Measurements from ENCODE around the gene JHY.
A peak's percentile ranks its signal among the peaks of the same experiment; 100 is the strongest.

Gene JHY

DNA sequence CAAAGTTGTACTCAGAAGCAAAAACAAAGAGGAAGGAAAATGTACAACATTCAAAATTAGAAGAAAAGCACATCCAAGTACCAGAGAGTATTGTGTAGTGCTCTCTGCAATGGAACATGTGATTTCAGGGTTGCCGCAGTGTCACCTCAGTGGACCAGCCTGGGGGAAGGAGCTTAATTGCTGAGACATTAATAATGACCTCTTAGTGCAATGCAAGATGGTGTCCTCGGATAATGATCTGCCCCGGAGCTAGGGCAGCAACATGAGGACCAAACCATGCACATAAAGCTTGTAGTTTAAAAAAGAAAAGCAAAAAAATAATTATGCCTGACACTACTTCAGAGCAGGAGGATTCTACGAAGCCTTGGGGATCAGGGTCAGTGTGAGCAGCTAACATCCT lies 11.3 kb upstream of the JHY start:
- no peak for DNase-seq (ENCODE audit: low read depth in 2 of 2)

DNA sequence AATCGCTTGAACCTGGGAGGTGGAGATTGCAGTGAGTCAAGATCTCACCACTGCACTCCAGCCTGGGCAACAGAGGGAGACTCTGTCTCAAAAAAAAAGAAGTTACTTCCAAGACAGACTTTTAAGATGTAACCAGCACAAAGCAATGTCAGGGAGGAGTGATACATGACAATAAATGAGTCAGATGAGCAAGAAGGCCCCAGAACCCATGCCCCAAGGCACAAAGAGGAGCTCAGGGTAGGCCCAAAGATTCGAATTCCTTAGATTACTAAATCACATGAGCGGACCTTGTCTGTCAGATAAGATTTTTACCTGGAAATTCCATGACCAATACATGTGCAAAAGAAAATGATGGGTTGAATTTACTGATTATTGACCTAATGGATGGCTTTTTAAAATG lies 10.5 kb upstream of the JHY start:
- DNase-seq (ENCODE audit: low read depth in 2 of 2) = no peak

GRCh38 chr11:122874991-122875390 lies 7.6 kb upstream of the JHY start:
- DNase-seq (ENCODE audit: low read depth in 2 of 2) = no peak

- no peak for DNase-seq (ENCODE audit: low read depth in 2 of 2)
These were observed 4.8 kb upstream of the JHY start for GRCh38 chr11:122877732-122878131.

DNA sequence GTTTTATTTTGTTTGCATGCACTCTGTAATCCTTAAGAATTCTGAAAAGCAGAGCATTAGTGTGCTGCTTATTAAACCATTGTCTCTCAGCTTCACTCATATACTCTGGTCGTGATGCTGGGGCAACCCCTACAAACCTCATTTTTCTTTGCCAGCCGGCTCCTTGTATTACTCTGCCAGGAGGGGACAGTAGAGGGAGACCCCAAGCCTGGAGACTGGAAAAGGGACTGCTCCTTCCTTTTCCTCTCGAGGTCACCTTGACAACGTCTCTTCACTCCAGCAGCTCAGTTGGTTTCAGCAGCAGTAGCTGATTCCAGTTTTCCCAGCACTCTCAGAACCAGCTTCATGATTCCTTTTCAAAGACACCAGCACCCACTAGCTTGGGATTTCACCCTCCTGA lies 2.8 kb upstream of the JHY start:
- no peak for DNase-seq (ENCODE audit: low read depth in 2 of 2)

DNA sequence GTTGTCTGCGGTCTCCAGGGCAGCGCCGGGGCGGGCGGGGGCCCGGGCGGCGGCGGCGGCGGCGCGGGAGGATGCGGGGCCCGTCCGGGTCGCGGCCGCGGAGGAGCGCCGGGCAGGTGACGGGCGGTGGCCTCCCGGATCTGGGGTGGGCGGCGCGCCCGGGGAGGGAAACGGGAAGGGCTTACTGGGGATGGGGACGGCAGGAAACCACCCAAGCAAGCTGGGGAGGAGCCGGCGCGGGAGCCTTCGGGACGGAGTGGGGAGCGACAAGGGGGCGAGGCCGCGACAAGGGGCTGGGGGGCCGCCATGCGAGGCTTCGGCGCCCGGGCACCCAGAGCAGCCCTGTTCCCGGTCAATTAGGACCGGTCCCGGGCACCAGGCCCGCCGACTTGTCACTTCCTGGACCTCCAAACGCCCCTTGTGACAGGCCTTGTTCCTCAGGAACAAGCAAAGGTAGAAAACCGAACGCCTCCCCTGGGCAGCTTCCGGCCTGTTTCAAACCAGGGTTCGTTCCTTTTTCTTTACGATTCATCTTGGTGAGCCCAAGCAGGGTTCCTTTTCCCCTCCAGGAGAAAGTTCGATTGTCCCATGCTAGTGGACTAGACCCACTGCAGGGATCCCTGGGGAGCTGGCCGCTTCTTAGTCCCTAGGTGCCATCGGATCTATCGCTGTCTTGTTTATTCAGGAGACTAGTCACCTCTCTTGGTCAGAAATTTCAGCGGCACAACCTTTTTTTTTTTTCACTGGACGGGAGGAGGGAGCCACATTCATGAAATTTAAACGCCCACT lies 492 bp downstream of the JHY start:
- peak; percentile 24 to 31 for DNase-seq (ENCODE audit: low read depth in 2 of 2)

GRCh38 chr11:122883646-122883979 lies 1.1 kb downstream of the JHY start:
- DNase-seq (ENCODE audit: low read depth in 2 of 2) = no peak

DNA sequence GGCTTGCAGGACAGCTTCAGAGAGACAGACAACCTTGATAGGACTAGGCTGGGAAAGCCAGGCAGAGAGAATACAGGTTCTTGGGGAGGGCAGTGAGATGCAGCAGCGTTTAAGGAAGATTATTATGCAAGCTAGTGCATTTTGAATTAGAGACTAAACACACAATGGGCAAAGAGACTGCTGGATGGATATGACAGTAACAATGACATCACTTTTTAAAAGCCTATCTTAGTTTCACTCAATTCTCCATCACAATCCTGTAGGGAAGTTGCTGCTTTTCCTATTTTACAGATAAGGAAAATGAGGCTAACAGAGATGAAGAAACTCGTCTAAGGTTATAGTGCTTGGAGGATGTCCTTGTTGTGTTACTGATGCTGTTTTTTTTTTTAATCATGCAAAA lies 5.6 kb downstream of the JHY start:
- no peak for DNase-seq (ENCODE audit: low read depth in 2 of 2)

DNA sequence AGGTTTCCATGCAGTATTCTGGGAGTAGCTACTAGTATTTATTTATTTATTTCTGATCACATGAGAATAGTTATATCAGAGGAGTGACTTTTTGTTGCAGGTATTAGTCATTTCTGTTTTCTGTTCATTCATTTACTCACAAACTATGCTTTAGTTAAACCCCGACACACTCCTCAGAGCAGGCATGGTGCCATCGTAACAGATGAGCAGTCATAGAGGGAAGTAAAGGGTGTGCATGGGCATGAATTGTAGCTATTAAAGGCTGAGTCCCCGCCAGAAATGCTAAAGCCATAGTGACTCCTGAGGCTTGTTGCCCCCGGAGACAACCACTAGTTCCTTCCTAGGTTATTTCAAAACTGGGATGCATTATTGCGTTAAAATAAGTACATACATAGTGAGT lies 10.6 kb downstream of the JHY start:
- DNase-seq (ENCODE audit: low read depth in 2 of 2) = no peak

GRCh38 chr11:122895563-122895962 lies 13.0 kb downstream of the JHY start:
- no peak for DNase-seq (ENCODE audit: low read depth in 2 of 2)

DNA sequence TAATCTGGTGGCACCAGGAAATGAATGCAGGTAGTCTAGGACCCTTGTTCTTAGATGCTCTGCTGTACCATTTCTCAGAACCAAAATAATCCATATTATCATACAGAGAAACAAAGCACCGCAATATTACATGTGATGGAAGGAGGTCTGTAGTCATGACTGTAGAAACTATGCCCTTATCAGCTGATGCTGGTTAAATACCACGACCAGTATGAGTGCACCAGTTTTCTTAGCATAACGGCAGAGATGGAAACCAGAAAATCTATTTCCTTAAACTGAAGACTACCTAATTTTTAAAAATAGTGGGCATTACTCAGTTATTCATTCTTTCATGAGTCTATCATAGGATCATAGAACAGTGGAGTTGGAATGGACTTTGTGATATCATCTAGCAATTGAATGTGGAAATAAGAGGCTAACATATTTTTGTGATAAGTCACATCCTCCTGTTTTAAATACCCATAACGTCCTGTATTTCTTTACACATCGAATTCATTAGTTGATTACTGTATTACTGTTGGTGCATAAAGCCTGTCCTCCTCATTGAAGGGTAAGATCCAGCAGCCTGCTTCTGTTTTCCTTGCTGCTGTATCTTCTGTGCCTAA lies 15.1 kb downstream of the JHY start:
- no peak for DNase-seq (ENCODE audit: low read depth in 2 of 2)

DNA sequence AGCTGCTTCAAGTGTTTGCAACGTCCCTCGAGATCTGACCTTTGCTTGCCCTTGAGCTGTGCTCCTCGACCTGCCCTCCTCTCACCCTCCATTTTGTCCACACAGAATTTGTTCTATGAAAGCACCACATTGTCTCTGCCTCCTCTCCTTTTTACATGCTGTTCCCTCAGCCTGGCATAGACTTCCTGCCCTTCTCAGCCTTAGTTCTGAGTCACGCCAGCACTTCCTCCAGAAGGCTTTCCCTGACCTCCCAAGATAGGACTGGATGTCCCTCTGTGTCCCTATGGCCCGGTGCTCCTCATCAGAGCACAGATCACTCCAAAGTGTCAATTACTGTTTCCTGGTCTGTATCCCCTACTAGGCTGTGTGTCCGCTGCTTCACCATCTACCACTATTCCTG lies 16.2 kb downstream of the JHY start:
- DNase-seq (ENCODE audit: low read depth in 2 of 2) = no peak

DNA sequence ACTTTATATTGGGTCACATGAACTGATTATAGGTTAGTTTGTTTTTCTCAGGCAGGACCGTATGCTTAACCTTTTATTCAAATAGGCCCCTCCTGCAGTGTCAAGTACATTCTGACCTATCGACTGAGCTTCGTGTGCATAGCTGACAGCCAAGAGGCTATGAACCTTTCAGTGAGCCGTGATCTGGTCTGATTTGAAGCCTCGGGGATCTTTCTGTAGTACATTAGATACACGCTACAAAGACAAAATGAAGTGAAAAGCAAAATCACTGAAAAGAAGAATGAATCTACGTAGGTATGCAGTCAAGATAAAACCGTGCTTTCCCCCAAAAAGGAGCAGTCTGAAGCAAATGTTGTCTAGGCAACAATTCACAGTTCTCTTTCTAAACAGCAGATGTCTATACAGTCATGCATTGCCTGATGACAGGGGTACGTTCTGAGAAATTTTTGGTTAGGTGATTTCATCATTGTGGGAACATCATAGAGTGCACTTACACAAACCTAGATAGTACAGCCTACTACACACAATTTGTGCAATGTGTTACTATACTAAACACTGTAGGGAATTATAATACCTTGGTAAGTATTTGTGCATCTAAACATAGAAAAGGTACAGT lies 18.1 kb downstream of the JHY start:
- no peak for DNase-seq (ENCODE audit: low read depth in 2 of 2)

DNA sequence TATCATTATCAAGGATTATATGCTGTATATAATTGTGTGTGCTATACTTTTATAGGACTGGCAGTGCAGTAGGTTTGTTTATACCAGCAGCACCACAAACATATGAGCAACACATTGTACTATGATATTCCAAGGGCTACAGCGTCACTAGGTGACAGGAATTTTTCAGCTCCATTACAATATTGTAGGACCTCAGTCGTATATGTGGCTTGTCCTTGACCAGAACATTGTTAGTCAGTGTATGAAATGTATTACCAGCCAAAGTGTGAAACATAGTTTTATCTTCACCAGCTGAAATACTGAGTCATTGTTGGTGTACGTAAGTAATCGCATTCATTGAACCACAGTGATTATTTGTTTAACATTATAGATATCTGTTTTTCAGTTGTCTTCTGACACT lies 20.4 kb downstream of the JHY start:
- DNase-seq (ENCODE audit: low read depth in 2 of 2) = no peak

DNA sequence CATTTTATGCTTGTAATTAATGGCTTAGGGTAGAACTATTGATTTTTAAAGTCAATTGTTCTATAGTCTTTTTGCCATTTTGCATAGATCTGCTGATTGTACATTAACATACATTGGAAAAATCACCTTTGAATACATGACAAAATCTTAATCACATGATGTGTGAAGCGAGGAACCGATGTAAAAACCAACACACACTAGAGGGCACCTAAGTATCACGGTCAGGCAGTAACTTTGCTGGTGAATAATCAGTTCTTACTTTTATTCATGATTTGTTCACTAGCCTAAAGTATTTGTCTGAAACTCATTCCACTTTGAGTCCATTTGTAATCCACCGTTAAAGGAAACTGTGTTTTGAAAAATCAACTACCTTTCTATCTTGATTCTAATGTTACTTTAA lies 28.2 kb downstream of the JHY start:
- DNase-seq (ENCODE audit: low read depth in 2 of 2) = no peak

GRCh38 chr11:122917311-122917710 lies 34.8 kb downstream of the JHY start:
- DNase-seq (ENCODE audit: low read depth in 2 of 2) = no peak

DNA sequence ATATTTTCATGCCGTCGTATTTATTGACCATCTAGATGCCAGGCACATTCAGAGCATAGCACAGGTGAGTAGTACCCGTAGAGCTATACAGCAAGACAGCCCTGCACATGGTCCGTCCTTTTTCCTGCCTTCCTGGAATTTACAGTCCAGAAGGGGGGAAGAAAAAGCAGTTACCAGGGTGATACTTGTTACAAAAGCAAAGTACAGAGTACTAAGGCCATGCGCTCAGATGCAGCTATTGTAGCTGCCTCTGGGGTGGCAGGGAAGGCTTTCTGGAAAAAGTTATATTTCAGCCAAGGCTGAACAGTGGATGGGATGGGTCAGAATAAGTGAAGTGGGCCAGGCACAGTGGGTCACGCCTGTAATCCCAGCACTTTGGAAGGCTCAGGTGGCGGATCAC lies 36.2 kb downstream of the JHY start:
- DNase-seq (ENCODE audit: low read depth in 2 of 2) = no peak

DNA sequence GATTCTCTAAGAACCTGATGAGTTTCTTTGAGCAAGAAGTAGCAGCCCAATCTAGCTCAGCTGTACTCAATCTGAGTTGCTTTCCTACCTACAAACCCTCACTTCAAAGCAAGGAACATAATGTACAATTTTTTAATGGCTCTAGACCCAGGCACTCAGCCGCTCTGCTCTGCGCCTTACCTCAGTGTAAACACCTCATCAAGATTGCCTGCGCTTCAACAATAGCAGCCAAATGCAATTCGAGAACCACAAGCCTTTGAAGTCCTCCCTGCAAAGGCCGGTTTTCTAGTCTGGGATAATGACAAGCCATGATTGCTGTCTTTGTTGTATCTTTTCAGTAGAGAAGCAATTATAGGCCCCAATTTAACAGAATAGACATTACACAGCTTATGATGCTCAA lies 38.0 kb downstream of the JHY start:
- no peak for DNase-seq (ENCODE audit: low read depth in 2 of 2)

- DNase-seq (ENCODE audit: low read depth in 2 of 2) = no peak
These were observed 40.3 kb downstream of the JHY start for GRCh38 chr11:122922893-122923292.

GRCh38 chr11:122923302-122923701 lies 40.7 kb downstream of the JHY start:
- no peak for DNase-seq (ENCODE audit: low read depth in 2 of 2)

- no peak for DNase-seq (ENCODE audit: low read depth in 2 of 2)
These were observed 49.0 kb downstream of the JHY start for GRCh38 chr11:122931510-122931909.

GRCh38 chr11:122933416-122933815 lies 50.9 kb downstream of the JHY start:
- no peak for DNase-seq (ENCODE audit: low read depth in 2 of 2)

GRCh38 chr11:122937983-122938382 lies 55.4 kb downstream of the JHY start:
- no peak for DNase-seq (ENCODE audit: low read depth in 2 of 2)

DNA sequence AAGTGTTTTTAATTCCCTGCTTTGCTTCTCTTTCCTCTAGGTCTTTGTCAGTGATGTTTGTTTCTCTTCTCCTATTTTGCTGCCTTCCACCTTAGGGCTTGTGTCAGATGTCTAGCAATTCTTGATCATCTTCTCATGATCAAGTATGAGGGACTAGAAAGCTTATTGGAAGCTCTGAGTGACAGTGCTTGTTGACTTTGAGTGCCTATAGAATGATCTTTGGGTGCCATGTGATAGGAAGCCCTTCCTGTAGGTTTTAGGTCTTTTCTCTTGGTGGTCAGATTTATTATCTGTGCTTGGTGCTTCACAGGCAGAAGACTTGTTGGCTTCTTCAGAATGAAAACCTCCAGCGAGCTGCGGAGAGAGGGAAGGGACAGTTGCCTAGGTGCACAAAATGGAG lies 56.0 kb downstream of the JHY start:
- DNase-seq (ENCODE audit: low read depth in 2 of 2) = no peak

Measured in stimulated activated CD4-positive, alpha-beta T cell treated with anti-CD3 and anti-CD28 coated beads, Interleukin-4, amount 100 ng/mL, for 48 hours (primary cell).